ENCODE measurements around the gene LIN28B. TPM values are rescaled to one million over a fixed set of nuclear protein-coding genes. Genes with fewer than 3 reads are reported as not detected.

Gene LIN28B
- total RNA-seq, 1 experiment from 2014 or later: 0.25 TPM

DNA sequence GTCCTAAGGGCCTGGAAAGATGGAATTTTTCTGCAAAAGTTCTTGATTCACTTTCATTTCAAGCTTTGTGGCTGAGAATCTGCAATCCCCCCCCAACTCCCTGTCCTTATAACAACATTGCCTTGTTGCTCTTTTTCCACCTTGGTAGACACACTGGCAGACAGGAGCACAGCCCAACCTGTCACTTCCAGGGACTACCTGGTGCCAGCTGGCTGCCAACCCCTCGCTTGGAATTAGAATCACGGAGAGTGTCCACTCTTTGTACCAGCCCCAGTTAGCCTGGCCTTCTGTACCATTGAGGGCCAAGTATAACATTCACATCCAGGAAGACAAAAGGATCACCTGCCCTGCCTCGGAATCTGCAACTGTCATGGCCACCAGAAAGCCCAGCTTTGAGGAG lies 148.2 kb downstream of the LIN28B start:
- POLR2A ChIA-PET: no interaction called here
- no peak for TF ChIP-seq FOSL1 (IDR thresholded peaks at IDR 0.05; ENCODE audit: low read depth)
- no peak for TF ChIP-seq ZFX (IDR thresholded peaks at IDR 0.05)
- no peak for TF ChIP-seq CEBPB (IDR thresholded peaks at IDR 0.05; ENCODE audit: low read depth)
- no peak for TF ChIP-seq SIN3A (IDR thresholded peaks at IDR 0.05; ENCODE audit: low read depth)
- TF ChIP-seq, protein P1, sequence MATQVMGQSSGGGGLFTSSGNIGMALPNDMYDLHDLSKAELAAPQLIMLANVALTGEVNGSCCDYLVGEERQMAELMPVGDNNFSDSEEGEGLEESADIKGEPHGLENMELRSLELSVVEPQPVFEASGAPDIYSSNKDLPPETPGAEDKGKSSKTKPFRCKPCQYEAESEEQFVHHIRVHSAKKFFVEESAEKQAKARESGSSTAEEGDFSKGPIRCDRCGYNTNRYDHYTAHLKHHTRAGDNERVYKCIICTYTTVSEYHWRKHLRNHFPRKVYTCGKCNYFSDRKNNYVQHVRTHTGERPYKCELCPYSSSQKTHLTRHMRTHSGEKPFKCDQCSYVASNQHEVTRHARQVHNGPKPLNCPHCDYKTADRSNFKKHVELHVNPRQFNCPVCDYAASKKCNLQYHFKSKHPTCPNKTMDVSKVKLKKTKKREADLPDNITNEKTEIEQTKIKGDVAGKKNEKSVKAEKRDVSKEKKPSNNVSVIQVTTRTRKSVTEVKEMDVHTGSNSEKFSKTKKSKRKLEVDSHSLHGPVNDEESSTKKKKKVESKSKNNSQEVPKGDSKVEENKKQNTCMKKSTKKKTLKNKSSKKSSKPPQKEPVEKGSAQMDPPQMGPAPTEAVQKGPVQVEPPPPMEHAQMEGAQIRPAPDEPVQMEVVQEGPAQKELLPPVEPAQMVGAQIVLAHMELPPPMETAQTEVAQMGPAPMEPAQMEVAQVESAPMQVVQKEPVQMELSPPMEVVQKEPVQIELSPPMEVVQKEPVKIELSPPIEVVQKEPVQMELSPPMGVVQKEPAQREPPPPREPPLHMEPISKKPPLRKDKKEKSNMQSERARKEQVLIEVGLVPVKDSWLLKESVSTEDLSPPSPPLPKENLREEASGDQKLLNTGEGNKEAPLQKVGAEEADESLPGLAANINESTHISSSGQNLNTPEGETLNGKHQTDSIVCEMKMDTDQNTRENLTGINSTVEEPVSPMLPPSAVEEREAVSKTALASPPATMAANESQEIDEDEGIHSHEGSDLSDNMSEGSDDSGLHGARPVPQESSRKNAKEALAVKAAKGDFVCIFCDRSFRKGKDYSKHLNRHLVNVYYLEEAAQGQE (IDR thresholded peaks at IDR 0.05; ENCODE audit: low read depth): no peak
- TF ChIP-seq EGR1 (IDR thresholded peaks at IDR 0.05; ENCODE audit: low read depth): no peak
- TF ChIP-seq ELF1 (IDR thresholded peaks at IDR 0.05; ENCODE audit: borderline replicate concordance, low read depth): no peak
- no peak for TF ChIP-seq CBX3 (IDR thresholded peaks at IDR 0.05; ENCODE audit: low read depth)
- no peak for TF ChIP-seq SP1 (IDR thresholded peaks at IDR 0.05; ENCODE audit: low read depth)
- no peak for TF ChIP-seq SRF (IDR thresholded peaks at IDR 0.05; ENCODE audit: low read depth)
- Histone ChIP-seq H3K4me3 (replicated peaks in 1 of 2; ENCODE audit: low read depth in 1 of 2, low read length in 2 of 2) (no peak overlapping the region), H3K9me2 (ENCODE audit: insufficient read depth) (no peaks in the 10 kb centered on the region), H3K79me2 (ENCODE audit: insufficient read depth, low read length) (no peaks in the 10 kb centered on the region), H3K36me3 (ENCODE audit: control insufficient read depth in 1 of 2, insufficient read depth in 2 of 2, low read length in 2 of 2) (no peaks in the 10 kb centered on the region), H4K20me1 (ENCODE audit: insufficient read depth) (no peaks in the 10 kb centered on the region), H3K4me1 (ENCODE audit: control insufficient read depth in 1 of 2, insufficient read depth in 2 of 2, low read length in 2 of 2) (no peaks in the 10 kb centered on the region), H3K4me2 (ENCODE audit: low read length) (no peak overlapping the region), H3K9ac (ENCODE audit: low read length) (no peak overlapping the region), H2AFZ (ENCODE audit: low read depth, low read length, poor library complexity, severe bottlenecking) (no peak overlapping the region), H3K9me3 (ENCODE audit: control insufficient read depth in 1 of 2, insufficient read depth in 1 of 2, low read depth in 1 of 2, low read length in 2 of 2) (no peaks in the 10 kb centered on the region), H3K27me3 (ENCODE audit: insufficient read depth, low read length) (no peaks in the 10 kb centered on the region), H3K27ac (ENCODE audit: low read depth, low read length) (no peak overlapping the region)
- intact Hi-C loops (cut with micrococcal nuclease): no loop called here
- CTCF ChIA-PET: no interaction called here
- ATAC-seq (no peak), DNase-seq (ENCODE audit: low read depth, low spot score) (no peak)
- no TSS peak for BruUV-seq (replicated peaks)
- RAD21 ChIA-PET (ENCODE audit: low non-redundant PET in 1 of 2, low total read pairs in 2 of 2, uncharacterized antibody in 2 of 2, unreplicated experiment in 2 of 2): no interaction called here

All from HCT116 (cell line).